Ishikawa (cell line): ENCODE measurements around the gene STRADA.

ENCODE experiments used
- CEBPB ChIP-seq: IDR thresholded peaks from 2 replicates; pipeline ENCODE4 v1.6.1; 2012
- CREB1 ChIP-seq: IDR thresholded peaks from 2 replicates; pipeline ENCODE4 v1.6.1; 2012; ENCODE audit warnings: low read depth
- EP300 ChIP-seq: IDR thresholded peaks from 2 replicates; pipeline ENCODE4 v1.6.1; 2012; ENCODE audit warnings: borderline replicate concordance
- FOXM1 ChIP-seq: IDR thresholded peaks from 2 replicates; pipeline ENCODE4 v1.6.1; 2012; ENCODE audit warnings: low read depth, borderline replicate concordance
- NFIC ChIP-seq: IDR thresholded peaks from 2 replicates; pipeline ENCODE4 v1.6.1; 2012
- RAD21 ChIP-seq: IDR thresholded peaks from 2 replicates; pipeline ENCODE4 v1.6.1; 2012; ENCODE audit warnings: low read depth
- REST ChIP-seq: IDR thresholded peaks from 2 replicates; pipeline ENCODE4 v1.6.1; 2012; ENCODE audit warnings: low read depth, mild to moderate bottlenecking
- TAF1 ChIP-seq: IDR thresholded peaks from 2 replicates; pipeline ENCODE4 v1.6.1; 2012; ENCODE audit warnings: low read depth, mild to moderate bottlenecking
- TEAD4 ChIP-seq: IDR thresholded peaks from 2 replicates; pipeline ENCODE4 v1.6.1; 2012
- TF ChIP-seq, protein P1 (sequence below): IDR thresholded peaks from 2 replicates; pipeline ENCODE4 v1.6.1; 2012
- TF ChIP-seq, protein P2 (sequence below): IDR thresholded peaks from 2 replicates; pipeline ENCODE4 v1.6.1; 2012

- no peak for TF ChIP-seq FOXM1
- no peak for TF ChIP-seq EP300
- TF ChIP-seq, protein P1, sequence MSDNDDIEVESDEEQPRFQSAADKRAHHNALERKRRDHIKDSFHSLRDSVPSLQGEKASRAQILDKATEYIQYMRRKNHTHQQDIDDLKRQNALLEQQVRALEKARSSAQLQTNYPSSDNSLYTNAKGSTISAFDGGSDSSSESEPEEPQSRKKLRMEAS, result no peak
- no peak for TF ChIP-seq TEAD4
- TF ChIP-seq RAD21, result no peak
- TF ChIP-seq REST, result no peak
- no peak for TF ChIP-seq CEBPB
- TF ChIP-seq, protein P2, sequence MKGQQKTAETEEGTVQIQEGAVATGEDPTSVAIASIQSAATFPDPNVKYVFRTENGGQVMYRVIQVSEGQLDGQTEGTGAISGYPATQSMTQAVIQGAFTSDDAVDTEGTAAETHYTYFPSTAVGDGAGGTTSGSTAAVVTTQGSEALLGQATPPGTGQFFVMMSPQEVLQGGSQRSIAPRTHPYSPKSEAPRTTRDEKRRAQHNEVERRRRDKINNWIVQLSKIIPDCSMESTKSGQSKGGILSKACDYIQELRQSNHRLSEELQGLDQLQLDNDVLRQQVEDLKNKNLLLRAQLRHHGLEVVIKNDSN, result no peak
- TF ChIP-seq TAF1, result no peak
- TF ChIP-seq CREB1, result no peak
- TF ChIP-seq NFIC, result no peak
Observed at GRCh38 chr17:63701868-63702720, 39.5 kb downstream of the STRADA start.
